ENCODE data around the gene ZIC4. TPM values are rescaled to one million over a fixed set of nuclear protein-coding genes. Genes with fewer than 3 reads are reported as not detected.

ZIC4 gene
- total RNA-seq, 1 donor from 2014 or later: 0.99 TPM

- no peak for DNase-seq (ENCODE audit: low read depth, low spot score)
Observed at GRCh38 chr3:147405231-147406027, 914 bp downstream of the ZIC4 start.

- no peak for DNase-seq (ENCODE audit: low read depth, low spot score)
Observed at GRCh38 chr3:147404800-147405230, 1.5 kb downstream of the ZIC4 start.

- no peak for DNase-seq (ENCODE audit: low read depth, low spot score)
Observed at GRCh38 chr3:147404000-147404799, 2.1 kb downstream of the ZIC4 start.

- DNase-seq (ENCODE audit: low read depth, low spot score): no peak
Observed at GRCh38 chr3:147403511-147403910, 2.8 kb downstream of the ZIC4 start.

GRCh38 chr3:147402159-147402558 lies 4.2 kb downstream of the ZIC4 start:
- DNase-seq (ENCODE audit: low read depth, low spot score): no peak

- DNase-seq (ENCODE audit: low read depth, low spot score): no peak
Observed at GRCh38 chr3:147401421-147401820, 4.9 kb downstream of the ZIC4 start.

- no peak for DNase-seq (ENCODE audit: low read depth, low spot score)
Observed at GRCh38 chr3:147400999-147401398, 5.3 kb downstream of the ZIC4 start.

- no peak for DNase-seq (ENCODE audit: low read depth, low spot score)
Observed at GRCh38 chr3:147400111-147400510, 6.2 kb downstream of the ZIC4 start.

GRCh38 chr3:147398813-147399534 lies 7.4 kb downstream of the ZIC4 start:
- no peak for DNase-seq (ENCODE audit: low read depth, low spot score)

- DNase-seq (ENCODE audit: low read depth, low spot score): no peak
Observed at GRCh38 chr3:147397875-147398812, 8.2 kb downstream of the ZIC4 start.

- no peak for DNase-seq (ENCODE audit: low read depth, low spot score)
Observed at GRCh38 chr3:147397155-147397874, 9.0 kb downstream of the ZIC4 start.

GRCh38 chr3:147396712-147397046 lies 9.7 kb downstream of the ZIC4 start:
- DNase-seq (ENCODE audit: low read depth, low spot score): no peak

GRCh38 chr3:147395899-147396711 lies 10.2 kb downstream of the ZIC4 start:
- no peak for DNase-seq (ENCODE audit: low read depth, low spot score)

- DNase-seq (ENCODE audit: low read depth, low spot score): no peak
Observed at GRCh38 chr3:147394884-147395225, 11.5 kb downstream of the ZIC4 start.

- DNase-seq (ENCODE audit: low read depth, low spot score): no peak
Observed at GRCh38 chr3:147393943-147394883, 12.1 kb downstream of the ZIC4 start.

- no peak for DNase-seq (ENCODE audit: low read depth, low spot score)
Observed at GRCh38 chr3:147393261-147393942, 12.9 kb downstream of the ZIC4 start.

GRCh38 chr3:147392625-147392946 lies 13.8 kb downstream of the ZIC4 start:
- no peak for DNase-seq (ENCODE audit: low read depth, low spot score)

Data from pulmonary artery endothelial cell (primary cell).